Activated CD4-positive, alpha-beta T cell treated with anti-CD3 and anti-CD28 coated beads, Interleukin-2, Interleukin-6, amounts not matched to agents 100 ng/mL and 50 ng/mL, durations not matched to agents 16 hours and 8 hours (primary cell): ENCODE results near the gene COL28A1.

Experiments
- DNase-seq: peaks from one replicate; pipeline ENCODE4 v3.0.0-alpha.2; 2020

Gene COL28A1

DNA sequence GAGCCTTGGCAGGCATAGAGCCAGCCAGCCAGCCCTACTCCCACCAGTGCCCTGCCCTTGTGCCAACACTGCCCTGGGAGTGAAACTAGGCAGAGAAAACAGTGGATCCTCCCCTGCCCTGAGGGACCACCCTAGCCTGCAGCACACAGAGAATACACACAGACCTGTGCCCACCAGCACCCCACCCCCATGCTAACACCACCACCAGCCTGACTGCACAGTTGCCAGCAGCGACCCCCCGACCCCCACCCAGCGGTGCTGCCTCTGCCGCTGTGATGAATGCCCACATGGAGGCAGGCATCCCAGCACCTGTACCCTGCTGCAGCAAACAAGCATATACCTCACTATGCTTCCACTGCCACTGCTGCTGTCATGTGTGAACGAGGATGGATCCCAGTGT lies 21.6 kb upstream of the COL28A1 start:
- no peak for DNase-seq

DNA sequence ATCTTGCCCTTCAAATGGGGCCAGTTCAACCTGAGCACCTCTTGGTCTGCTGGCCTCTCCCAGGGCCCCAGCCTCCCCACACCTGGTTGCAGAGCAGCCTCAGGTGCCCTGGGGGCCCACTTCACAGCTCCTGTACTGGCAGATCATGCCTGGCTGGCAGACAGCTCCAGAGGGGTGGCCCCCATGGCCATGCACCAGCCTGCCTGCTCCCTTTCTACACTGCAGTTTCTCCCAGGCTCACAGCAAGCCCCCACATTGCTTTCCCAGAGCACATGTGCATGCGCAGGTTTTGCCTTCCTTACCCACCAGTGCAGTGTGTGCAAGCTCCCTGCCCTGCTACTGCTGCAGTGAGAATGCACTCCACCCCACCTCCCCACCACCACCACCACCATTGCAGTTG lies 21.2 kb upstream of the COL28A1 start:
- DNase-seq, result no peak

DNA sequence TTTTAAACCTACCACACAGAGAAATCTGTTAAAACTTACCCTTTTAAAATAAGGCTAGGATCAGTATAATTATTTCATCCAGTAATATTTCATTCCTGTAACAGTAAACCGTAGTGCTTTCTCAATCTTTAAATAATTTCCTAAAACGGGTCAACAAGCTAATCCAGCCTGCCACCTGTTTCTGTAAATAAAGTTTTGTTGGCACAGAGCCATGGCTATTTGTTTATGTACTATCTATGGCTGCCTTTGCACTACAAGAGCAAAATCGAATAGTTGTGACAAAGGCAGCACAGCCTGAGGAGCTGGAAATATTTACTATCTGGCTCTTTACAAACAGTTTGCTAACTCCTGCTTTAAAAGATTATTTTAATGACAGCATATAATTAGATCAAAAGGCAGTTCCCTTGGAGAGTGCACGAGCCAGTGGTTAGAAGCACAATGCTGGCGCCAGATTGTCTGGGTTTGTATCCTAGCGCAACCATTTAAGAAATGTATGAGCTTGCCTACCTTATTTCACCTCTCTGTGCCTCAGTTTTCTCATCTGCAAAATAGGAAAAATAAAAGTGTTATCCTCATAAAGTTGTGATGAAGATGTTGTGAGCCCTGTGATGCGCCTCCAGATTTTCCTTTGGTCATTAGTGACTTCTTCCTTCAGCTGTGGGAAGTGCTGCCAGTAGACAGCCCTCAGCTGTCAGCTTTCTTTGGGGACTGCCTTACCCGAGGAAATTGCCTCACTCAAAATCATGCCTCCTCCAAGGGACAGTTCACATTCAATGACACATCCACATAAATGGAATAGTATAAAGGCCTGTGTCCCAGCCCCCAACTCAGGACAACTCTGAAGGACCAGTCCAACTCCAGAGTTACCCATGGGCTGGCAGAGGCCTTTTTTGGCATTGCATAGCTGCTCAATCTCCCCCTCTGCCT lies 19.2 kb upstream of the COL28A1 start:
- DNase-seq, result no peak

DNA sequence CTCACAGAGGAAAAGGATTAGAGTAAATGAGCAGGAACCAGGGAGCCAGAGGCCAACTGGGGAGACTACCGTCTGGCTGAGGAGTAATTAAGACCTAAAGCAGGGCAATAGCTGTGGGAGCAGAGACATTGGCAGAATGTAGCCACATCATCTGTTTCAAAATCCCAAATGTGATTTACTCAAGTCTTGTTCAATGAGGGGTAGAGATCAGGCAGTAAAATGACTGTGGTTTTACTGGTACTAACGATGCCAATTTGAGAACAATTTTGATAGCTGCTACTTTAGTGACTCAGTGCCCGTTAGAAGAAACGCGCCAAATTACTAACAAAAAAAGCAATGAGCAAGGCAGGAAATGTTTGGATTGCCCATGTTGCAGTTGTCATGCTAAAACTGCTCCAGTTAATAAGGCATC lies 18.4 kb upstream of the COL28A1 start:
- DNase-seq, result no peak

DNA sequence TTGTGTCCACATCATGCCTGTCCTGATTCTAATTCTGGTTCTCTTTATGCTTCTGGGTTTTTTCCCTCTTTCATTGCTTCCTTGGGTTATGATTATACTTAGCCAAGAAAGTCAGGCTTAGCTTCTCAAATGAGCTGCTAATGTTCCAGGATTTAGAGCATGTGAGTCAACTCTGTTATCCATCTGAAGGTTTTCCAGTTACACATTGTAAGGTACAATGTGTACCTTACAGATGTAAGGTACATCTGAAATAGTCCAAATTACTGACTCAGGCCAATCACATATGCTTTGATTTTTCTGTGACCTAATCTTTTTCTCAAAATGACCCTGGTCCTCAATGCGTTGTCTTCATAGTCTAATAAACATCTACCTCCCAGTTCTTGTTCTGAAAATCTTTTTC lies 17.7 kb upstream of the COL28A1 start:
- no peak for DNase-seq

DNA sequence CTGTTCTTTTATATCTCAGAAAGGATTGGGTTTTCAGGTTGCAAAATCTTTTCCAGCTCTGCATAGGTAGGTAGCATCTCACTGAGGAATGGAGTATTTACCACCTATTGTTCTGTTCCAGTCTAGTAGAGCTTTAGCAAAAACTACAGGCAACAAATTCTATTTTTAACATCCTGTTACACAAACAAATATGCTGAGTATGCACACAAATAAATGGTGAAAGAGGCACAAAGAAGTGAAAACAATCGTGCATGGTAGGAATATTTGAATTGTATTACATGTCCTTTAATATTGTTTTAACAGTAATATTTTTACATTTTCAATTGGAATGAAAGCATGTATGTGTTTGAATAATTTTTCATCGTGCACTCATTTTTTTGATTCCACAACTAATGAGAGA lies 16.5 kb upstream of the COL28A1 start:
- no peak for DNase-seq

DNA sequence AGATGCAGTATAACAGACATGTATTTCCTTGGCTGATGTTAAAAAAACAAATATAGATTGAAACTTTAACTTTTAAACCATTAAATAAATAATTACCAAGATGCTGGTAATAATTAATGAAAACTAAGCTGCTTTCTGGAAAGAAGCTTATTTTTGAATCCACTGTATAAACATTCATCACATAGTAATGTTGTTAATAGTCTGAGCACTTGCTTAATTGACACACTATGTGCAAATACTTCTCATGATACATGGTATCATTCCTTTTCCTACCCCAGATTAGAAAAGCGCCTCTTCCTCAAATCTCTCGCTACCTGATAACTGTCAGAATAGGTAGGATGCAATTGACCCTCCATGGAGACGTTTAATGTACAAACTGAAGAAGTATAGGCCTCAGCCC lies 15.0 kb upstream of the COL28A1 start:
- DNase-seq, result no peak

DNA sequence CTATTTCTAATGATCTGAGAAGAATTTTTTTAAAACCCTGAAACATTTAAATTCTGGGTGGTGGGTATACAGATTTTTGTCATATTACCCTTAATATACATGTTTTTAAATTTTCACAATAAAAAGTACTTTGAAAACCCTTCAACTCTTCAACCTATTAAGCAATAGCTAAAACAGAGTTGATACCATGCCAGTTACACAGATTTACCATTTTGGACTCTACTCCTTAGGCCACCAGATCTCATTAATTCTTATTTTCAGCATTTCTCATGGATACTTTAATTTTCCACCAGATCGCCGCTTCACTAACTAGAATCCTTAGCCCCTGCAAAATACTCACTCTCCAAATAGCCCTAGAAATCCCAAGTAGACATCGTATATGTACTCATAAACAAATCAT lies 12.7 kb upstream of the COL28A1 start:
- DNase-seq, result no peak

DNA sequence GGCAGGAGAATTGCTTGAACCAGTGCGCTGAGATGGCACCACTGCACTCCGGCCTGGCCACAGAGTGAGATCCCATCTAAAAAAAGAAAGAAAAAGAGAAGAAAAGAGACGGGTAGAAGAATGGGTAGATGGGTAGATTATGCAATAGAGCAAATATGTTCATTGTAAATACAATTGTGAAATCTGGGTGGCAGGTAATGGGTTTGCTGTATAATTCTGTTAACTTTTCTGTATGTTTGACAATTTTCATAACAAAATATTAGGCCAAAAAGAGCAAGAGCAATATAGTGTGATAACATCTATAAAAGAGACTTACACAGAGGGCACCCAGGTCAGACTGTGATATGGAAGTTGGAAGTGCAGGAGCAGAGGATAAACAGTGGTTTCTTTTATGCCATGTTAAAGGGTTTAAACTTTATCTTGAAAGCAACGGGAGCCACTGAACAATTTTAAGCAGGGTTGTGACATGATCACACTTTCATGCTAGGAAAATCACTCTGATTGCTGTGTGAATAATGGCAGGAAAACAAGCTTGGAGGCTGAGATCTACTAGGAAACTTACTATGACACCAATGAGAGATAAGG lies 6.7 kb upstream of the COL28A1 start:
- no peak for DNase-seq

DNA sequence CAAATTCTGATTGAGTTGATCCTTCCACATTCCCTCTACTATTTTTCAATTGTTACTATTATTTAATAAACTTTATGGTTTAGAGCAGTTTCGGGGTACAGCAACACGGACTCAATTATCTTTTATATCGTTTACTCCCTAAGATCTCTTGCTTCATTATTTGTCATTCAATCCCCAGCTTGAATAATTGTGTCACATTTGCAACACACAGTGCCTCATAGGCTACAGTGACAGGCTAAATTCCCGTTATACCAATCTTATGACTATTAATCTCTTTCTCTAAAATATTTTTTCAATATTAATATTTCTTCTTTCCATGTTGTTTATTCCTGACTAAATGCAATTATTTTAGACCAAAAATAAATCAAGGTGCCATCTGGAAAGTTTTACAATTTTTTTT lies 4.0 kb upstream of the COL28A1 start:
- no peak for DNase-seq

DNA sequence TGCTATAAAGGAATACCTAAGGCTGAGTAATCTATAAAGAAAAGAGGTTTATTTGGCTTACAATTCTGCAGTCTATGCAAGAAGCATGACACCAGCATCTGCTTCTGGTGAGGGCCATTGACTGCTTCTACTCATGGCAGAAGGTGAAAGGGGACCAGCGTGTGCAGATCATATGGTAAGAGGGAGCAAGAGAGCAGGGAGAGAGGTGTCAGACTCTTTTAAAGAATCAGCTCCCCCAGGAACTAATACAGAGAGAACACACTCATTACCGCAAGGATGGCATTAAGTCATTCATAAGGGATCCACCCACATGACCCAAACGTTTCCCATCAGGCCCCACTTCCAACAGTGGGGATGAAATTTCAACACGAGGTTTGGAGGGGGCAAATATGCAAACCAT lies 3.5 kb upstream of the COL28A1 start:
- DNase-seq, result no peak

DNA sequence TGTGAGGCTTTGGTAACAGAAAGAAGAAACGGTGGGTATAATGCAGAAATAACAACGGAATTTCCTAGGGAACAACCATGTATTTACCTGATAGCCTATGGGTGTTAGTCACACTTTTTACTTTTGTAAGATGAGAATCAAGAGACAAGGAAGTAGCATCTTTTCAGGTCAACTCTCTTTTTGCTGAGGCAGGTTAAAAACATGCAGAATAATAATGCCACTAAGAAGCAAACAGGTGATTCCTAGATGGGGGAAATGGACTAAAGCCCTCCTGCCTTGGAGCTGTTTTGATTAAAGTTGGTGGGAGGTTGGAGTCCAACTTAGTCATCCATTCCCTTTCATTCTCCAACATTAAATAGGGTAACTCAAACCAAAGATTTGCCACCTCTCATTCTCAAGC lies 2.0 kb upstream of the COL28A1 start:
- DNase-seq, result no peak

DNA sequence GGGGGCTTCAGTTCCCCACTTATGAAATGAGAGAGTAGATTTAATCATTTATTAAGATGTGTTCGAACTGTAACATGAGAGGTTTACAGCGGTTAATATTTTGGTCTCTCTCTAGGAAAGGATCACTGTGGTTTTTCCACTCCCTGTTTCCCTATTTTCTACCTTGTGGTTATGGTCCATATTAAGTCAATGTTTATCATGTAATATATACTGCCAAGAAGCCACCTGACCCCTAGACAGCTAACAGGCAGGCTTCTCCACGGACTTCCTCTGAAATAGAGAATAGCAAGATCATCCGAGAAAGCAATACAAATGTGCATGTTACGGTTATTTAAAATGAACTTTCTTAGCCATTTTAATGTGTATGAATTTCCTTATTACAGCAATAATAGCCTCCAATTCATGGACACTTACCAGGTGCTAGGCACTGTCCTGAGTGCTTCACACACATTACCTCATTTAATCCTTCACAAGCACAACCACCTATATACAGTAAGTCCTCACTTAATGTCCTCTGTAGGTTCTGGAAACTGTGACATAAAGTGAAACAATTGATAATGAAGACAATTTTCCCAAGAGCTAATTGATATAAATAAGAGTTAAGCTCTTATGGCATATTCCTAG lies 835 bp upstream of the COL28A1 start:
- DNase-seq, result no peak

DNA sequence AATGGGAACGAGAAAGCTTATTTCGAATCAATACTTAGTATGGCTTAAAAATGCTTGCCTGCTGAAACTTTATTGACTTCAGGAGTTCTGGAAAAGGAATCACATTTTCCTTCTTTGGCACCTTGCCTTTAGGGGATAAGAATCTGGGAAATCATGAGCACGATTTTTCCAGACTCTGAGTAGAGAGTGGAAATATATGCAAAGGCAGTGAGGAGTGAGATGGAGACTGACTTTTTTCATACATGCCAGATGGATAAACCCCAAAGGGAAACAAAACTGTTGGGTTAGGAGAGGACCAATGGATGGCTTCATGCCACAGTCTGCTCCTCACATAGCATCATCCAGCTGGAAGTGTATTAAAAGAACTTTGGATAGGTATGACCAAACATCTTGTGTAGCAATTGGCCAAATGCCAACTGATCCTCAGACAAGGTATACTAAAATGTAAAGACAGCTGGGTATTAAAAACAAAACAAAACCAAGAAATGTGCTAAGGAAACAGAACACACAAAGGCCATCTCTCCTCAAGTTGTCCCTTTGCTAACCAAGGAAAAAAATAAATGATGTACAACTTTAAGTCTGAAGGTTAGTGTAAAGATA lies 1.7 kb downstream of the COL28A1 start:
- DNase-seq, result no peak

DNA sequence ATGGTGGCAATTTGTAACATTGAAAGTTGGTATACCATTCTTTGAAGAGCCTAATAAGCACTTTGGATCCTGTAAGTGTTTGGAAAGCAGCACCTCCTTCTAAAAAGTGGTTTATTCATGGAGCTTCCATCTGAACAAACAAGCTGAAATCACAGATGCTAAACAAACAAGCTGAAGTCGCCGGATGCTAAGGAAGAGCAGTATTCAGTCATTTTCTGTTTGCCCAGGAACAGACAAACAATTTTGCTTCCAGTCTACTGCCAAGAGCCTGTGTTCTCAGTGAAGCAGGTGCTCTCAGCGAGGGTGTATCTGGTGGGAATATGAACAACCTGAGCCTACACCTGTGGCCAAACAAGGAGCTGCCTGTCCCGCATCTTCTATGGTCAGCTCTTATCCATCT lies 6.3 kb downstream of the COL28A1 start:
- no peak for DNase-seq

DNA sequence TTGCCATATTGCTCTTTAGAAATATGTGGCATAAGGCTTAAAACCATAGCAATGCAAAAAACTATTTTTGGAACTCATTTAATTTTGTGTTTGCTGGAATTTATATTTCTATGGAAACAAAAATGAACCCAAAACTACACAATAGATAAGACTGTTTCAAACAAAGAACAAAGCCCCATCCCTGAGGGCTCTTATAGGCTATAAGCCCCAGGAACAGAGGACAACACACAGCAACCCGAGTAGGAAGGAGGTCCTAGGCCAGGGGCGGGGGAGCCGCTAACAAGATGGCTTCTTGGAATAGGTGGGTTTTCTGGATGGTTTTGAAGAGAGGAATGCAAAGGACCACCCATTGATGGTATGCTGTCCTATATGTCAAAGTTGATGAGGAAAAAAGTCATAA lies 8.6 kb downstream of the COL28A1 start:
- DNase-seq, result no peak

DNA sequence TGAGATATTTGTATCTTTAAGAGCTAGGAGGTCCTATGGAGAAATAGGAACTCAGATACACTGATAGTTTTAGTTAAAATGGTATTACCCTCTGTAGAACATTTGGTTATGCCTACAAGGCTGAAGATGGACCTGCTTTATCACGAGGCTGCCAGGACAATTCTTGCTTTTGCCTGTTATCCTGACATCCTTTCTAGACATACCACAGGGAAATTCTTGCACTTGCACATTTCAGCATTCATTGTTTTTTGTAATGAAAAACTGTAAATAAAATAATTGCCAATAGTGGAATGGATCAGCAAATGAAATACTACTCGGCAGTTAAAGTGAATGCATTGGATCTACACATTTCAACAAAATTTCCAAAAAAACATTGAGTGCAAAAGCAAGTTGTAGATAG lies 9.7 kb downstream of the COL28A1 start:
- DNase-seq, result no peak

DNA sequence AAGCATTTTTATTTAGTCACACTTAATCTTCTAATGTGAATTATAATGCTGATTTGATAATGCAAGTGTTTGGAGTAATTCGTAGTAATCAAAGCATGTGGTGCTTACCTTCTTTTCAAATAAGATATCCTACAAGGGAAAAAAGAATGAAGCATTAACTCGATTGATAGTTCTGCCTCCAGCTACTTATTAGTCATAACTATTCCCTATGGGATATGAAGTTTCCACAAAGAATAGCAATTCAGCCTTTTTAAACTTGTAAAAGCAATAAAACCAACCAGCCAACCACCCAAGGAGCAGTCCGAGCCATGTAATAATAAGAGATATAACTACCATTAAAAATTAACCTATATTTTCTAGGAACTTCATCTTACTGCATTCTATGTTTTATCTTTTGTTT lies 11.6 kb downstream of the COL28A1 start:
- no peak for DNase-seq

DNA sequence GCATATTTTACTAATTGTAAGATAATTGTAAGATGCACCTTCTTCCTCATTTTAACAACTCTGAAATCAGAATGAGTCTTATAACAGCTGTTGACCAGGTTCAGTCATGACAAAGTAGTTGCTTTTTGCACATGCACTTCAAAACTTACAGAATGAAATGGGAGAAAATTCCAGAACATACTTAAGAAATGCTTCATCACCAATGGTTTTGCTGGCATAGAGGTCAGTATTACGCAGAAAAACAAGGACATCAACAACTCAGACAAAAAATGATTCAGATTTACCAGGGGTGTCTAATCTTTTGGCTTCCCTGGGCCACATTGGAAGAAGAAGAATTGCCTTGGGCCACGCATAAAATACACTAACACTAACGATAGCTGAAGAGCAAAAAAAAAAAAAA lies 13.3 kb downstream of the COL28A1 start:
- DNase-seq, result no peak

DNA sequence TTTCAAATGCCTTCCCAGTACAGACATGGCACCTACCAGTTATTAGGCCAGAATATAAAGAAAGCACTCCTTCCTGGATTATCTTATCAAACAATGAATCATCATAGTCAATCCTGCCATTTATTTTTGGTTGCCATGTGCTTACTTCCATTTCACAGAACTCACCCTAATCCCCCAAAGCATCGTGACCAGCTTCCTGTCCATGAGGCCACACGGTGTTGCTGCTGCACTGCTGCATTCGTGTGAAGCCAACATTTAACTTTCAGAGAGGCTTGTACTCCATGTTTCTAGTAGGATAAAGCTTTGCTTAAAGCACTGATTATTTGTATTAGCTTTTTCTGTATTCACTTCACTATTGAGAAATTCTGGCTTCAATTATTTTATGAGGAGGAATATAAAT lies 14.4 kb downstream of the COL28A1 start:
- no peak for DNase-seq

DNA sequence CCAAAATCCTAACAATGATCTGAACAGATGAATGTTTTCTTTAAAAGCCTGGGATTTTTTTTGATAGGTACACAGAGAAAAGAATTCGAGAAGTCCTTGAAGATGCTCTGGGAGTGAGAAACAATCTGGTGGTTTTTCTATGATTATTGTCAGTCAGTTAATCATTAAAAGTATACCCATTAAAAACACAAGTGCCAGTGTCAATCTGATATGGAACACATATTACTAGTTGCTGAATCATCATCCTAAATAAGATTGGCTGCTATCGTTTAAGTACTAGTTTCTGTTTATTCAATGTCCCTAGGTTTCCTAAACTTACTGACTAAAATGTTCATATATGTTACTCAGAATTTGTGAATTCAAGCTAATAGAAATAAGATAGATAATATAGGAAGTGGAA lies 16.1 kb downstream of the COL28A1 start:
- DNase-seq, result no peak

DNA sequence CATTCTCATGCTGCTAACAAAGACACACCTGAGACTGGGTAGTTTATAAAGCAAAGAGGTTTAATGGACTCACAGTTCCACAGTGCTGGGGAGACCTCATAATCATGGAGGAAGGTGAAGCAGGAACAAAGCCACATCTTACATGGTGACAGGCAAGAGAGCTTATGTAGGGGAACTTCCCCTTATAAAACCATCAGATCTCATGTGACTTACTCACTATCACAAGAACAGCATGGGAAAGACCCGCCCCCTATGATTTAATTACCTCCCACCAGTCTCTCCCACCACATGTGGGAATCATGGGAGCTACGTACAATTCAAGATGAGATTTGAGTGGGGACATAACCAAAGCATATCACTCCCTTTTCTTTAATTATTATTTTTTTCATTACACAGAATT lies 16.6 kb downstream of the COL28A1 start:
- DNase-seq, result no peak

DNA sequence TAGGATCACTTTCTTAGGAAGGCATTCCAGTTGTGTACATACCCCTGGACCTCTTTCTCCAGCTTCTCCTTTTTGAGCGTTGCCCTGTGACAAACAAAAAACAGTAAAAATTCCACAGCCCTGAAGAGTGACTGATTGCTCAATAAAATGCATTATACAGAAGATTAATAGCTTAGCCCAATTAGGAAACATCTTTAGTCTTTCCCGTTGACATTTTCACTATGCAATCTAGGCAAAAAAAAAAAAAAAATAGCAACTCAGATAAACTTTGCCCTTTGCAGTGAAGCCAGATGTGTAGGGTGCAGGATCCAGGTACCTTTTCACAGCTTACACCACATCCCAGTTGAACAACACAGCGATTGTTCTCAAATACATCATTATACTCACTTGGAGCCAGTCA lies 17.9 kb downstream of the COL28A1 start:
- no peak for DNase-seq

DNA sequence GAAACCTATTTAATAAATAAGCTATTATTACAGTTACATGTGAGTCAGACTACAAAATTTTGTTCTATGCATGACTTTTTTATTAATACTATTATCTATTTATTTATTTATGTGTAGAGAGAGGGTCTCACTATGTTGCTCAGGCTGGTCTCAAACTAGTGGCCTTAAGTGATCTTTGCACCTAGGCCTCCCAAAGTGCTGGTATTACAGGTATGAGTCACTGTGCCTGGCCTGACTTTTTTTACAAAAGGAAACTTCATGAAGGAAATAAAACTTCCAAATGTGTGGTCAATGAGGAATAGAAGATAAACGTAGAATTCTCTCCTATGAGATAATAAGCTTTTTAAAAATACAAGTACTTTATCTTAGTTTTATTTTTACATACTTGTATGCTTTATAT lies 19.0 kb downstream of the COL28A1 start:
- no peak for DNase-seq
